K562 (cell line): Measurements from ENCODE around the gene TFF3.

ENCODE experiments used
- CHD1 ChIP-seq: fragments of 200-600 bp; sonication (generic); IDR thresholded peaks from one replicate; pipeline ENCODE4 v1.6.1; 2012; ENCODE audit warnings: mild to moderate bottlenecking, moderate library complexity, low read length, inconsistent platforms
- PHB2 ChIP-seq: fragments of 450-650 bp; IDR thresholded peaks from 2 replicates; pipeline ENCODE4 v1.6.1; 2017; ENCODE audit warnings: low read depth
- PKNOX1 ChIP-seq: fragments of 450-650 bp; IDR thresholded peaks from 2 replicates; pipeline ENCODE4 v1.6.1; 2016
- POU5F1 ChIP-seq: fragments of 150-350 bp; IDR thresholded peaks from 2 replicates; pipeline ENCODE4 v1.6.1; 2014; ENCODE audit warnings: borderline replicate concordance, low read length, low read depth, mild to moderate bottlenecking; ENCODE audit not compliant: partially characterized antibody
- SREBF2 ChIP-seq: sonication (generic); formaldehyde crosslinking; IDR thresholded peaks from 2 replicates; pipeline ENCODE4 v1.4.0; 2020; ENCODE audit warnings: mild to moderate bottlenecking, missing genetic modification reagents
- USF1 ChIP-seq: sonication (generic); formaldehyde crosslinking; IDR thresholded peaks from 2 replicates; pipeline ENCODE4 v1.9.0; 2022; ENCODE audit warnings: mild to moderate bottlenecking, missing genetic modification reagents
- ZBTB34 ChIP-seq: fragments of 250-450 bp; sonication (Bioruptor Pico); IDR thresholded peaks from 2 replicates; pipeline ENCODE4 v1.8.0; 2021; ENCODE audit warnings: mild to moderate bottlenecking, moderate library complexity
- ZFP30 ChIP-seq: fragments of 250-450 bp; sonication (Bioruptor Pico); IDR thresholded peaks from 2 replicates; pipeline ENCODE4 v1.8.0; 2022; ENCODE audit warnings: moderate library complexity, mild to moderate bottlenecking, inconsistent platforms, borderline replicate concordance
- ZNF407 ChIP-seq: fragments of 450-650 bp; IDR thresholded peaks from 2 replicates; pipeline ENCODE4 v1.6.1; 2016; ENCODE audit warnings: low read depth

- no peak for TF ChIP-seq ZFP30
- TF ChIP-seq CHD1 = no peak
- TF ChIP-seq SREBF2 (CRISPR knock-in tag) = no peak
- no peak for TF ChIP-seq ZNF407
- TF ChIP-seq PHB2 = no peak
- no peak for TF ChIP-seq POU5F1
- no peak for TF ChIP-seq USF1 (CRISPR knock-in tag)
- TF ChIP-seq ZBTB34 = no peak
- TF ChIP-seq PKNOX1 = no peak
These were observed 9.7 kb upstream of the TFF3 start for GRCh38 chr21:42324896-42325295.
